HepG2 (cell line): Measurements from ENCODE around the gene ISLR2. TPM values are rescaled to one million over a fixed set of nuclear protein-coding genes. Genes with fewer than 3 reads are reported as not detected.

Source experiments
- ATF3 ChIP-seq: sonication (generic); formaldehyde crosslinking; IDR thresholded peaks from 2 replicates; pipeline ENCODE4 v1.4.0; 2020; ENCODE audit warnings: missing genetic modification reagents
- CHD2 ChIP-seq: IDR thresholded peaks from 2 replicates; pipeline ENCODE4 v1.6.1; 2011; ENCODE audit warnings: low read depth, low read length, improper control_type of control experiment
- CTCF ChIP-seq: sonication (generic); formaldehyde crosslinking; IDR thresholded peaks from 2 replicates; pipeline ENCODE4 v1.5.0; 2020; ENCODE audit warnings: mild to moderate bottlenecking, missing genetic modification reagents, moderate library complexity
- DNMT1 ChIP-seq: sonication (generic); formaldehyde crosslinking; IDR thresholded peaks from 2 replicates; pipeline ENCODE4 v1.5.1; 2020; ENCODE audit warnings: mild to moderate bottlenecking, missing genetic modification reagents
- GABPB1 ChIP-seq: IDR thresholded peaks from 2 replicates; pipeline ENCODE4 v1.6.1; 2016; ENCODE audit warnings: mild to moderate bottlenecking, missing genetic modification reagents, moderate library complexity, missing compliant biosample characterization
- KDM4B ChIP-seq: sonication (generic); formaldehyde crosslinking; IDR thresholded peaks from 2 replicates; pipeline ENCODE4 v1.4.0; 2020; ENCODE audit warnings: missing genetic modification reagents
- MIXL1 ChIP-seq: IDR thresholded peaks from 2 replicates; pipeline ENCODE4 v1.6.1; 2016
- MTF2 ChIP-seq: sonication (generic); formaldehyde crosslinking; IDR thresholded peaks from 2 replicates; pipeline ENCODE4 v1.5.0; 2020; ENCODE audit warnings: missing genetic modification reagents, borderline replicate concordance
- SPEN ChIP-seq: sonication (generic); formaldehyde crosslinking; IDR thresholded peaks from 2 replicates; pipeline ENCODE4 v1.5.1; 2020; ENCODE audit warnings: low read depth, mild to moderate bottlenecking, missing genetic modification reagents
- TBL1XR1 ChIP-seq: fragments of 150-350 bp; IDR thresholded peaks from 2 replicates; pipeline ENCODE4 v1.6.1; 2014; ENCODE audit warnings: borderline replicate concordance, low read length; ENCODE audit not compliant: partially characterized antibody
- XRCC5 ChIP-seq: fragments of 200-400 bp; formaldehyde crosslinking; optimal IDR thresholded peaks from 2 replicates; pipeline ENCODE3; 2017; ENCODE audit warnings: mild to moderate bottlenecking, low read length
- YY1 ChIP-seq: IDR thresholded peaks from 2 replicates; pipeline ENCODE4 v1.6.1; 2011; ENCODE audit warnings: low read length, low read depth, moderate library complexity, mild to moderate bottlenecking; ENCODE audit not compliant: insufficient read depth, insufficient replicate concordance
- ZBTB21 ChIP-seq: sonication (generic); formaldehyde crosslinking; IDR thresholded peaks from 2 replicates; pipeline ENCODE4 v1.4.0; 2020; ENCODE audit warnings: missing genetic modification reagents
- ZBTB38 ChIP-seq: sonication (generic); formaldehyde crosslinking; IDR thresholded peaks from 2 replicates; pipeline ENCODE4 v1.5.1; 2020; ENCODE audit warnings: mild to moderate bottlenecking, missing genetic modification reagents
- ZBTB7B ChIP-seq: sonication (generic); formaldehyde crosslinking; IDR thresholded peaks from 2 replicates; pipeline ENCODE4 v1.4.0; 2020; ENCODE audit warnings: missing genetic modification reagents
- ZHX2 ChIP-seq, 2 experiments: sonication (generic) in 1 of 2; formaldehyde crosslinking in 1 of 2; IDR thresholded peaks; 2 replicates each; pipeline versions ENCODE4 v1.6.1 to v1.9.0; 2014 to 2022; ENCODE audit warnings: antibody characterized with exemption in 1 of 2, borderline replicate concordance in 1 of 2, inconsistent platforms in 1 of 2, low read depth in 1 of 2, missing genetic modification reagents in 1 of 2
- ZNF121 ChIP-seq: sonication (generic); formaldehyde crosslinking; IDR thresholded peaks from 2 replicates; pipeline ENCODE4 v1.5.0; 2020; ENCODE audit warnings: mild to moderate bottlenecking, missing genetic modification reagents
- ZNF501 ChIP-seq: sonication (generic); formaldehyde crosslinking; IDR thresholded peaks from 2 replicates; pipeline ENCODE4 v1.5.1; 2020; ENCODE audit warnings: mild to moderate bottlenecking, moderate library complexity, missing genetic modification reagents
- ZNF510 ChIP-seq: sonication (generic); formaldehyde crosslinking; IDR thresholded peaks from 2 replicates; pipeline ENCODE4 v1.4.0; 2020; ENCODE audit warnings: low read depth, mild to moderate bottlenecking, missing genetic modification reagents
- ZNF572 ChIP-seq: sonication (generic); formaldehyde crosslinking; IDR thresholded peaks from 2 replicates; pipeline ENCODE4 v1.5.1; 2020; ENCODE audit warnings: mild to moderate bottlenecking, missing genetic modification reagents
- ZNF761 ChIP-seq: sonication (generic); formaldehyde crosslinking; conservative IDR thresholded peaks from 2 replicates; pipeline ENCODE4 v1.4.0; 2020; ENCODE audit warnings: mild to moderate bottlenecking, missing genetic modification reagents
- polyA plus RNA-seq, 8 experiments: library from polyadenylated mRNA; depleted of rRNA in 3 of 8; stranded (reverse) in 7 of 8; unstranded in 1 of 8; fragments of >200 nt; fragmentation: Illumina TruSeq in 4 of 8; extraction: Trizol in 4 of 8; gene quantifications; 2 replicates each; pipeline versions ENCODE4 v1.2.1 to v1.2.3, GENCODE V29; 2011 to 2016; ENCODE audit warnings: low read depth in 4 of 8, missing spikeins in 1 of 8, mixed read lengths in 1 of 8; ENCODE audit not compliant: insufficient read depth in 1 of 8
- total RNA-seq, 5 experiments: library from RNA; depleted of rRNA; stranded (reverse); fragments of >200 nt; fragmentation: Illumina TruSeq; extraction: Trizol; gene quantifications; 2 replicates each; pipeline ENCODE4 v1.2.3, GENCODE V29; 2016; ENCODE audit warnings: low read depth in 1 of 5

Gene ISLR2
- total and polyA plus RNA-seq, 2 of the 13 experiments (the other 11 are each of a cell fraction or from before 2014, with no cell fraction given): not detected

GRCh38 chr15:74127255-74127953 lies 3.0 kb upstream of the ISLR2 start (continued):
- no peak for TF ChIP-seq ZHX2 (IDR thresholded peaks at IDR 0.05; ENCODE audit: low read depth)
- TF ChIP-seq ZHX2 (CRISPR knock-in tag; IDR thresholded peaks at IDR 0.05; ENCODE audit: borderline replicate concordance): no peak
- TF ChIP-seq ZBTB38: 0 out of 2 replicates have a peak, but pooled peaks have one; percentile 28
- peak; percentile 52 for TF ChIP-seq YY1
- TF ChIP-seq ZBTB7B (CRISPR knock-in tag): no peak
- peak; percentile 52 for TF ChIP-seq GABPB1 (CRISPR knock-in tag)
- no peak for TF ChIP-seq TBL1XR1
- no peak for TF ChIP-seq ZNF510 (CRISPR knock-in tag)
- TF ChIP-seq ZNF572 (CRISPR knock-in tag): no peak
- TF ChIP-seq MTF2 (CRISPR knock-in tag): peak; percentile 88
- TF ChIP-seq ZNF121 (CRISPR knock-in tag): peak; percentile 31; the same call in 1 of the 2 replicates
- TF ChIP-seq ZNF501 (CRISPR knock-in tag): peak; percentile 36; the same call in 1 of the 2 replicates
- TF ChIP-seq ZNF761 (CRISPR knock-in tag): no peak
- TF ChIP-seq MIXL1 (CRISPR knock-in tag): no peak
- no peak for TF ChIP-seq ATF3 (CRISPR knock-in tag)
- peak; percentile 81 for TF ChIP-seq XRCC5
- TF ChIP-seq SPEN (CRISPR knock-in tag): peak; percentile 45; the same call in 1 of the 2 replicates
- TF ChIP-seq CHD2: peak; percentile 16; the same call in 1 of the 2 replicates
- peak; percentile 83; the same call in 1 of the 2 replicates for TF ChIP-seq DNMT1
- peak; percentile 61; the same call in 1 of the 2 replicates for TF ChIP-seq KDM4B (CRISPR knock-in tag)
- TF ChIP-seq CTCF (CRISPR knock-in tag): peak; percentile 99
- TF ChIP-seq ZBTB21 (CRISPR knock-in tag): no peak
